Activated CD4-positive, alpha-beta T cell treated with anti-CD3 and anti-CD28 coated beads, Interleukin-2, Interleukin-4, amounts not matched to agents 100 ng/mL and 50 ng/mL, durations not matched to agents 16 hours and 8 hours (primary cell): ENCODE results near the gene DENND2D.
"Not testable (repeated sequence)": the region's sequence is repeated elsewhere in the genome, so short reads cannot be mapped to it uniquely, and the experiment has no call there.

Experiments
- DNase-seq: peaks from one replicate; pipeline ENCODE4 v3.0.0-alpha.2; 2020; ENCODE audit warnings: low spot score

Gene DENND2D

DNA sequence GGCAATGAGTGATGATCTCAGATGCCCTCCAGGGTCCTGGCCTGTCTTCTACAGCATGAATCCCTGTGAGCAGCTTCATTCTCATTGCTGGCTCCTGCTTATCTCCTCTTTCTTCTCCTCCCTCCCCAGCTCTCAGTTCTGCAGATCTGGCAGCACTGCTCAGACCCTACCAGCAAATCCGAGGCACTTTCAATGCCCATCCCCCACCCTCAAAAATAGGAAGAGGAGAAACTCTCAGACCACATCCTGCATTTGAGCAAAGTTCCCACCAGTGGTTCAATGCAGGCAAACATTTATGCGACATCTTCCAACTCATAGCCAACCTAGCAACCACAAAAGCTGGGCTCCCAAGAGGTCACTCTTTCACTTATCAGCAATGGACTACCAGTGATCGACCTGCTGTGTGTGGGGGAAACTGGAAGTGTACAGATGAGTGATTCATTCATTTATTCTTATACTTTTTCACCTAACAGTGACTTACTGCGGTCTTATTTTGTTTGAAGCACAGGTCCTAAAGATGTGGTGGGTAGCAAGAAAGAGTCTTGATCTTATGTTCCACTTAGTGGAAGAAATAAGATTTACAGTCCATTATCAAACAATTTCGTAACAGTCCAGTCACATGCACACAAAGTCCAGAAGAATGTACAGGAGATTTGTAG, 21.3 kb upstream of the DENND2D start:
- DNase-seq, result peak; percentile 89

DNA sequence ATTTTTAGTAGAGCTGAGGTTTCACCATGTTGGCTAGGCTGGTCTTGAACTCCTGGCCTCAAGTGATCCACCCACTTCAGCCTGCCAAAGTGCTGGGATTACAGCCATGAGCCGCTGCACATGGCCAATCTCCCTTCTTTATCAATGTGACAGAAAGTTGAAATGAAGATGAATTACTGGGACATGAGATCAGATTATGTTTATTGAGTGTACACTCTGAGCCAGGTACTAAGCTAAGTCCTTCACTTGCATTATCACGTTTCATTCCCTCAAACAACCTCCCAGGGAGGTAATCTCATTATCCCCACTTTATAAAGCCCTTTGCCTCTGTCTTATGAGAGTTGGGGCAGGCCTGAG, 20.8 kb upstream of the DENND2D start:
- no peak for DNase-seq

- no peak for DNase-seq
Measured at GRCh38 chr1:111220302-111220890, 19.9 kb upstream of the DENND2D start.

DNA sequence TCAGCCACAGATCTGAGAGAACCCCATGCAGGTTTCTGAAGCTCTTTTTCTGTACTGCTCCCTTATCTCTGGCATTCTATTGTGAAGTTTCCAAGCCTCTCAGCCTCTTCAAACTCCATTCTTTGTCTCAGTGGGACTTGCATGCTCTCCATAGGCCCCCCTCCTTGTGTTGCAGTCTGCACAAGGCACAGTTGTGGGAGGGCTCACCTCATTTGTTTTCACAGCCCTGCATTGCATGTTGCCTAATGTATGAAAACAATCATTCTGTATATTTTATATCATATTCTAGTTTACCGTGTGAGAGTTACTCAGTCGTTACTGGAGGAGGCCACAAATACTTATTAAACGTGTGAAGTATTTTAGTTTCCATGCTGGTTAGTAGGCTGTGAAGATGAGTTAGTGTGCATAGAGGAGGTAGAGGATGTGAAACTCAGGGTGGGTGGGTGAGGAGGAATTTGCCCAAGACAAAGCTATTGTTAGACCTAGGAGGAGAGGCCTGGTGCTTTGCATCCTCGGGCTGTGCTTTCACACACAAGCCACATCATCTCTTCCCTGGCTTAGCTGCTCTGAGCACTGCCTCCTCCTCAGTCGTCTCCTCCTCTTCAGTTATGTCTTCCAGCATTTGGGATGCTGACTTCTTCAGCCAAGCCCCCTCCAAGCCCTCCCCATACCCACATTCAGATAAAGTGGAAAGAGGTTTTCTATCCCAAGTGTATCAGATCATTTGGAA, 19.3 kb upstream of the DENND2D start:
- peak; percentile 76 for DNase-seq

DNA sequence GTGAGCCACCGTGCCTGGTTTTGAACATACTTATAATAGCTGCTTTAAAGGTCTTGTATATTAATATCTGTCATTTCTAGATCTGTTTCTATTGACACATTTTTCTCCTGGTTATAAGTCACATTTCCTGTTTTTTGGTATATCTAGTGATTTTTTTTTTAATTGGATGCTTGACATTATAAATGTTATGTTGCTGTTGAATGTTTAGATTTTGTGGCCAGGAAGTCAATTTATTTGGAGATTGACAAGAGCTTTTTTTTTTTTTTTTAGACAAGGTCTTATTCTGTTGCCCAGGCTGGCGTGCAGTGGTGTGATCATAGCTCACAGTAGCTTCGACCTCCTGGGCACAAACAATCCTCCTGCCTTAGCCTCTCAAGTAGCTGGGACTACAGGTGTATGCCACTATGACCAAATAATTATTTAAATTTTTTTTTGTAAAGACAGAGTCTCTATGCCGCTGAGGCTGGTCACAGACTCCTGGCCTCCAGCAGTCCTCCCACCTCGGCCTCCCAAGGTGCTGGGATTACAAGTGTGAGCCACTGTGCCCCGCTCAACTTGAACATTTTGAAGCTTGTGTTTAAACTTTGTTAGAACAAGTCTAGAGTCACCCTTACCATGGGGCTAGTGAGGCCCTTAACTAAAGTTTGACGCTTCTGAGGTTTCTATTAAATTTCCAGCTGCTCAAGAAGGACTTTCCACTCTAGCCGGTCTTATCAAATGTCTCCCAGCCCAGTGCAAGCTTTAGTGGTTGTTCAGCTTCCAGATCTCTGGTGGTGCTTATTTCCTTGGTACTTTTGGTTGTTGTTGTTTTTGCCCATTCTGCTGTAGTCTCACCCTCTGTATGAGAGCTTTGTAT, 18.5 kb upstream of the DENND2D start:
- no peak for DNase-seq

DNA sequence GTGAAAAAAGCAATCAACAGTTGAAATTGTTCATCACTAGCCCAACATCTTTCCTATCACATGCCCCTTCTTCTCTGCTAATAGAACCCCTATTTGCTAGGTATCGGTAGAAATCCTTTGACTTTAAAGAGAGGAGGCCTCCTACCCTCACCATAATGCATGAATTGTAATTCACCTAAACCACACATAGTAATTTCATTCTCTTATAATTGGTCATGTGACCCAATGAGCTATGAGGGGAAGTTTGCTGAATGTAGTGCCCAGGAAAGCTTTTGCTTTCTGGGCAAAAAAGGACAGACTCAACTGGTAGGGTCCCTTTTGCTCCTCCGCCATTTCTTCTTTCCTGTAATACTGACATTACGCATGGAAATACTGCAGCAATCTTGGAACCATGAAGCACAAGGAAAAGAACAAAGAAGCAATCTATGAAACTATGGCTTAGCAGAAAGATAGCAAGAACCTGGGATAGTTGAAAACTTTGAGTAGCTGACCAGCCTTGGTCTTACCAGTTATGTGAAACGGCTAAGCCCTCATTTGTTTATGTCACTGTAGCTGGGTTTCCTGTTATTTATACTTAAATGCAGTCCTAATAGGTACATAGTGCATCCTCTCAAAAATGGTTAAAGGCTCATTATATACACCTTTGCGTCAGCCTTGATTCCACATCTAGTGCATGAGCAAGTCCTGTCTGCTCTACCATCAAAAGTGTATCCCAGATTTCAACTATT, 16.9 kb upstream of the DENND2D start:
- peak; percentile 72 for DNase-seq

- DNase-seq, result no peak
Measured at GRCh38 chr1:111216751-111217150, 16.3 kb upstream of the DENND2D start.

DNA sequence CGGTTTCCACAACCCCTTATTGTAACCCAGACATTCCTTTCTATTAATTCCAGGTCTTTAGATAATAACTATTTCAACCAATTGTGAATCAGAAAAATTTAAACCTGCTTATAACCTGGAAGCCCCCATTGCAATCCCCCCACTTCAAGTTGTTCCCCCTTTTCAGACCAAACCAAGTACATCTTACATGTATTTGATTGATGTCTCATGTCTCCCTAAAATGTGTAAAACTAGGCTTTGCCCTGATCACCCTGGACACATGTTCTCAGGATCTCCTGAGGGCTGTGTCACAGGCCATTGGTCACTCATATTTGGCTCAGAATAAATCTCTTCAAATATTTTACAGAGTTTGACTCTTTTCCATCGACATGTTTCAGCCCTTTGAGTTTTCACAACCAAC, 14.8 kb upstream of the DENND2D start:
- DNase-seq, result not testable (repeated sequence)

GRCh38 chr1:111214884-111215283, 14.4 kb upstream of the DENND2D start:
- peak; percentile 52 for DNase-seq

DNA sequence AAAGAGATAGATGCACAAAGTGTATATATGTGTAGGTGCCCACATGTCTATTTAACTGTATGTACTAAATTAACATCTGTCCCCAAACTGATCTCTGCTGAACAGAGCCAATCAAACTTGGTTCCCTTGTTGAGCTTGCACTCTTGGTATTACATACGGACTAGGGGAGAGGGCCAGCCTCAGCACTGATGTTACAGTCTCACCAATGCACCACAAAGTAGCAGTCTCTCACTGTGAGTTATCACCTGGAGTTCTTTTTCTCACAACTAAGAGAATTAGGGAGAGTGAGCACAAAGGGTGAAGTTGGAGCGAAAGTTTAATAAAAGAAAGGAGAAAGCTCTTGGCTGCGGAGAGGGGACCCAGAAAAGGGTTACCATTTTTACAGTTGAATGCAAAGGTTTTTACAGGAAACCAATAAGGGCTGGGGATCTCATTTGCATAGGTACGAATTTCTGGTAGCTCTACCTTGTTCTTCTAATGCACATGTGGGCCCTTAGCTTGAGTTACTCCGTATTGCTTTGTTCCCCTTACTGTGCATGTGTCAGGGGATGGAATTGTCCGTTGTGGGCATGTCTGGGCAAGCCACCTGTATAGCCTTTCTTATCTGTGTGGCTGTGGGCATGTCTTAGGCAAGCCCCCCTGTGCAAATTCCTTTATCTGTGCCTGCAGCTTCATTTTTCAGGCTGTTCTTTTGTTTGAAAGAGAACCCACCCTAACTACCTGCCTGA, 13.8 kb upstream of the DENND2D start:
- no peak for DNase-seq

GRCh38 chr1:111213412-111213811, 13.0 kb upstream of the DENND2D start:
- no peak for DNase-seq

DNA sequence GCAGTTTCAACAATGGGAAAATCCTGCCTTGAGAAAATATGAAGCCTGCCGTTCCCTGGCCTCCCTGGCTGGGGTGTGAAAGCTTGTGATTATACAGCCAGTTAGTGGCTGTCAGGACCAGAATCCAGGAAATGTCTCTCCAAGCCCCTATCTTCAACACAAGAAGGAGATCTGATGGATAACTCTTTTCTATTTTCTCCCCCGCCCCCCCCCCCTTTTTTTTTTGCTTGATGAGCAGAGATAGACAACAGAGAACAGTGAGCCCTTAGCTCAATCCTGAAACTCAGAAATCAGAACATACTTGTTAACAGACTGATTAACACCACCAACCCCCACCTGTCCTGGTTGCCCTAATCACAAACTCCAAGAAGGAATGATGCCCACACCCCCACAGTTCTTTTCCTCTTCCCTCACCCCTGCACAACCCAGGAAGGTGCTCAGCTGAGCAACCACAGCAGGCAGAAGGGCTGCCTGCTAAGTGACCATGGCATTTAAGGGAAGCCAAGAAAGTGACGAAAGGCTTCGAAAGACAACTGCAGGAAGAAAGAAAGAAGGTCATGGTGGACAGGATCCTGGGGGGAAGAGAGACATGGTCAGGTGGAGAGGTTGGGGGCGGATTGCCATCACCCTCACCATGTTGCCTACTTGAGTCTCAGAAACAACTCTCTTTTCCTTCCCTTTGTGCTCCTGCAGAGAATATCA, 12.3 kb upstream of the DENND2D start:
- no peak for DNase-seq

- DNase-seq, result no peak
Measured at GRCh38 chr1:111211921-111212320, 11.5 kb upstream of the DENND2D start.

DNA sequence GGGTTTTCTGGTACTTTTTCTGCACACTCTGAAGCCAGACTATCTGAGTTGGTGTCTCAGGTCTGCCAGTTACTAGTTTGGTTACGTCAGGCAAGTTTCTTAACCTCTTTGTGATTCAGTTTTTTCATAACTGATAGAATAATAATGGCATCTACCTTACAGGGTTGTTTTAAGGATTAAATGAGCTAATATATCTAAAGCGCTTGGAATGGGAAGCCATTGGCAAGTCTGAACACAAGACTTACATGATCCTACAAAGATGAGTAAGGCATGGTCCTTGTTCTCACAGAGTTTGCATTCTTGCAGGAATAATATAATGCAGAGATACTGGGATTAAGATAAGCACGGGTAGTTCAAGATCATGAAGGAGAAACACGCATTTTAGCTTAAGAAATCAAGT, 9.2 kb upstream of the DENND2D start:
- DNase-seq, result no peak

DNA sequence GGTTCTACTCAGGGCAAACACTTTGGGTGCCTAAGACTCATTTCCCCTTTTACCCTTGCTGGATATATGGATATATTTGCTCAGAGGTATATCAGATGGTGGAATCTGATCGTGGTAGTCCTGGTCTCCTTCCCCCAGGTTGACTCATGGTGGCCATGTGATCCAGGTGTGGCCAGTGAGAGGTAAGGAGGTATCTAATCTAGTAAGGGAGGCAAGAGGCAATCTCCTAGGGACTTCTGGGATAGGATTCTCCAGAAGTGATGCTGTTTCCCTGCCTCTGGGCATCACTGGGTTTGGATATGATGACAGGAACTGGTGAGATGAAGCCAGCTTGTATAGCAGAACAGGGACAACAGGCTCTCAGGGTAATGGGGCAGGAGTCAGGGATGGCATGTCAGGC, 8.5 kb upstream of the DENND2D start:
- no peak for DNase-seq

DNA sequence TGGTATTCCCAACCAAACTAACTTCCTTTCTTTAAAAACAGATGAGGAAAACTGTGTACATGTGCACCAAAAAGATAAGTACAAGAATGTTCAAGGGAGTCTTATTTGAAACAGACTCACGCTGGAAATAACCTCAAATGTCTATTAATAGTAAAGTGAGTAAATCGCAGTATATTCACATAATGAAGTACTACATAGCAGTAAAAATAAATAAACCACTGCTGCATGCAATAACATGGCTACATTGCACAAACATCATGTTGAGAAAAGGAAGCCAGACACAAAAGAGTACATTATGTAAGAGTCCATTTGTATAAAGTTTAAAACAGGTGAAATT, 5.2 kb upstream of the DENND2D start:
- no peak for DNase-seq

DNA sequence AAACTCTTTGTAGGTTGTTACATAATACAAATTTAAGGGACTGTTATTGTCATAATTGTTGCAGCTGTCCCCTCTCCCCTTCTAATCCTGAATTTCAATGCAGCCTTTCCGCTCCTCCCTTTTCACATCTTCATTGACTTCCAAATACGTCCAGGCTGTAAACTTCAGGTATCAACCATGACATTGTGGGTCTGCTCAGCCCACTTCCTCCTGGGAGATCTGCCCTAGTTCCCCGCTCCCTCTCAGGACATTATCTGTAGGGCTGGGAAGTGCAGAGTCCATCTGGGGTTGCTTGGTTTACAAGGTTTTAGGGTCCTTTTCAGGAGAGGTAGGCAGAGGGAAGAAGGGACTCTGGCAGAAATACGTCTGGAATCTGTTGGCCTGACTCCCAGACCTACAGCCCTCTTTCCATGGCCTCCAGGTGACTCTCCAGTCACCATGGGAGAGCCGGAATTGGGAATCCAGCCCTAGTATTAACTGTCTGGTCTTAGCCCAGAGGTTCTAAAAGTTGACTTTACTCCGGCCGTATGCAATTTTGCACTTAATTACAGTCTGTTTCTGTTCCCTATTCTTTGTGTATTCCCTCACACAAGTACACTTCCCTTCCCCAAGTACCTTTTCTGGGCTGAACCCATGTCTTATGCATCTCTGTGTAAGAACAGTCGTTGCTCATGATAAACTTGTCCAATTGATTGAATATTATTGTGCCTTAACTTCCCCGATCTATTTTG, 4.7 kb upstream of the DENND2D start:
- DNase-seq, result no peak

DNA sequence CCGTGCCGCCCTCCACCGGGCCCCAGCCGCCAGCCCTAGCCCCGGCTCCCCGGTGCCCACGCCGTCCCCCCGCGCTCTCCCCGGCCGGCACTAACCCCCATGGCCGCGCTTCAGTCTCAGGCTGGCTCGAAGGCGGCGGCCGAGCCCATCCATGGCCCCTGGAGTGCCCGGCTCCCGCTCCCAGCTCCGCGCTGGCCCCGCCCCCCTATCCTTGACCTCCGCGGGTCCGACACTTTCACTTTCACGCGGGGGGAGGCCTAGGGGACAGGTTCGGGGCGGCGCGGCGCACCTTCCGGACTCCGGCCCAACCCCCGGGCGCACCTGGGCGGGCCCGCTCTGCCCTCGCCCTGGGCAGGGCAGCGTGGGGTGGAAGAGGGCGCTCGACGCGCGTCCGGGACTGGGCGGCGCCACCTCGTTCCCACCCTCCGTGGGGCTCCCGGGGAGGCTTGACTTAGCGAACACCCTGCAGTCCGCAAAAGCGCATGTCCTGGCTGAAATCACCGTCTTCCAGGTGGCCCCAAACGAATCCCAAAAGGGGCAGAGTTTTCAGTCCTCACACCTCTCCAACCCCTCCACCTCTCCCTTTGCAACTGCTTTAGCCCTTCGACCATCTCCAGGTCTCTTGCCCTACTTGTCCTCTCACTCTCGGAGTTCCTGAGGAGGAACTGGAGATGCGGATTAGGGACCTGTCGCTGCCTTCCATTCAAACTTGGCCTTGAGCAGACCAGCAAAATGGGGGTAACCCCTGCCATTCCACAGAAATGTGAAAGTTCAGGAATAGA, 3.9 kb upstream of the DENND2D start:
- peak; percentile 56 for DNase-seq

- DNase-seq, result peak; percentile 91
Measured at GRCh38 chr1:111203681-111204200, 3.3 kb upstream of the DENND2D start.
